ENCODE measurements around the gene C19orf85. TPM values are rescaled to one million over a fixed set of nuclear protein-coding genes. Genes with fewer than 3 reads are reported as not detected.

The C19orf85 gene
- polyA plus RNA-seq, 1 donor from 2014 or later = not detected

- Mint-ChIP-seq H3K4me3 (no peak overlapping the region), H3K27me3 (peaks cover 17% of the 10 kb centered on the region), H3K9me3 (no peaks in the 10 kb centered on the region), H3K4me1 (peaks cover 0 to 2% (median 0%) of the 10 kb centered on the region in 3 donors), H3K36me3 (no peaks in the 10 kb centered on the region), H3K27ac (no peak overlapping the region)
Observed at GRCh38 chr19:55418185-55418584, 46.4 kb downstream of the C19orf85 start.

Other genes with a start within 250 kb of the C19orf85 start
- 1.4 TPM for gene TMEM86B, start 236.0 kb downstream of the C19orf85 start, polyA plus RNA-seq
- gene PPP6R1, start 205.7 kb downstream of the C19orf85 start, polyA plus RNA-seq = 47.0 TPM
- gene HSPBP1, start 184.6 kb downstream of the C19orf85 start, polyA plus RNA-seq = 34.1 TPM
- gene BRSK1, start 180.8 kb downstream of the C19orf85 start, polyA plus RNA-seq = 0.34 TPM
- not detected for gene TMEM150B, start 139.4 kb downstream of the C19orf85 start, polyA plus RNA-seq
- 2.3 TPM for gene KMT5C, start 124.9 kb downstream of the C19orf85 start, polyA plus RNA-seq
- gene COX6B2, start 110.0 kb downstream of the C19orf85 start, polyA plus RNA-seq = not detected
- gene GARIN5B, start 101.5 kb downstream of the C19orf85 start, polyA plus RNA-seq = not detected
- gene IL11, start 94.3 kb downstream of the C19orf85 start, polyA plus RNA-seq = not detected
- not detected for gene TMEM190, start 87.9 kb downstream of the C19orf85 start, polyA plus RNA-seq
- gene TMEM238, start 80.5 kb downstream of the C19orf85 start, polyA plus RNA-seq = 1.1 TPM
- gene RPL28, start 78.8 kb downstream of the C19orf85 start, polyA plus RNA-seq = 825 TPM
- 37.6 TPM for gene UBE2S, start 57.0 kb downstream of the C19orf85 start, polyA plus RNA-seq
- not detected for gene SHISA7, start 21.5 kb downstream of the C19orf85 start, polyA plus RNA-seq
- 40.0 TPM for gene ISOC2, start 3.1 kb downstream of the C19orf85 start, polyA plus RNA-seq
- gene ZNF628, start 11.9 kb upstream of the C19orf85 start, polyA plus RNA-seq = 0.34 TPM
- gene NAT14, start 20.4 kb upstream of the C19orf85 start, polyA plus RNA-seq = 6.1 TPM
- not detected for gene SSC5D, start 23.7 kb upstream of the C19orf85 start, polyA plus RNA-seq
- not detected for gene SBK2, start 72.4 kb upstream of the C19orf85 start, polyA plus RNA-seq
- not detected for gene SBK3, start 80.8 kb upstream of the C19orf85 start, polyA plus RNA-seq
- 0.79 TPM for gene ZNF579, start 116.1 kb upstream of the C19orf85 start, polyA plus RNA-seq
- gene FIZ1, start 134.8 kb upstream of the C19orf85 start, polyA plus RNA-seq = 3.1 TPM
- 49.6 TPM for gene ZNF524, start 135.5 kb upstream of the C19orf85 start, polyA plus RNA-seq
- 0.36 TPM for gene ZNF865, start 140.9 kb upstream of the C19orf85 start, polyA plus RNA-seq
- 2.4 TPM for gene ZNF784, start 159.8 kb upstream of the C19orf85 start, polyA plus RNA-seq
- 38.4 TPM for gene ZNF580, start 176.3 kb upstream of the C19orf85 start, polyA plus RNA-seq
- gene ZNF581, start 178.9 kb upstream of the C19orf85 start, polyA plus RNA-seq = 79.3 TPM
- gene CCDC106, start 183.5 kb upstream of the C19orf85 start, polyA plus RNA-seq = 16.0 TPM
- 14.2 TPM for gene U2AF2, start 190.3 kb upstream of the C19orf85 start, polyA plus RNA-seq
- gene EPN1, start 210.5 kb upstream of the C19orf85 start, polyA plus RNA-seq = 29.9 TPM